HG02840 (cell line): ENCODE results near the gene ZFP1.

Experiments used
- ATAC-seq: cut with Tn5 transposase; IDR thresholded peaks from one replicate; pipeline ENCODE4 v1.9.1; 2021; ENCODE audit warnings: mild to moderate bottlenecking, moderate library complexity, moderate number of reproducible peaks; ENCODE audit not compliant: unreplicated experiment, low FRiP score

The ZFP1 gene

DNA sequence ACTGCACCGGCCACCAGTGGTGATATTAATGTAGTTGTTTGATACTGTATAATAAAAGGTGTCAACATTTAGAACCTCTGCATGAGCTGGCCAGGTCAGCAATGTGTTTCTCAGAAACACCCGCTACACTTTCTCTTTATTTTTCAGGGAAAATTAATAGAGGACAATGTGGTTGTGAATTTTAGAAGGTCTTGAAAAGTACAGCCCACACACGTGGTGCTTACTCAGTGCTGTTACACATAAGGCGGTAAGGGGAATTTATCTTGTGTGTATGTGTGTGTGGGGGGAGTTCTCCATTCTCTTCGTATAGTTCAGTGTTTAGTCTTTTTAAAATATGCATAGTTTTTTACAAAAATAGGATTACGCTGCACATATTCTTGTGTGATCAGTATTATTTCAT lies 4.4 kb upstream of the ZFP1 start:
- ATAC-seq: no peak

DNA sequence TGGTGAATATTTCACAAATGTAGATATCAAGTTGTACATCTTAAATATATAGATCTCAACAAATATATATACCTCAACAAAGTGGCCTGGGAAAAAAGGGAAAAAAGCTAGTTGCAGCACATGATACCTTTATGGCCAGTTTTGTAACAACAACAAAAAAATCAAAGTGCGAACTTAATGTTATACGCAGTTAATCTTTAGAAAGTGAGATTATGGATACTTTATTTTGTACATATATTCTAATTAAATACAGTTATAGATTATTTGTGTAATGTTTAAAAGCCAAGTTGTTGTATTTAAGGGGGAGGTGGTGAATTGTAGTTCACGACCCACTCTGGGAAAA lies 385 bp upstream of the ZFP1 start:
- ATAC-seq: no peak

DNA sequence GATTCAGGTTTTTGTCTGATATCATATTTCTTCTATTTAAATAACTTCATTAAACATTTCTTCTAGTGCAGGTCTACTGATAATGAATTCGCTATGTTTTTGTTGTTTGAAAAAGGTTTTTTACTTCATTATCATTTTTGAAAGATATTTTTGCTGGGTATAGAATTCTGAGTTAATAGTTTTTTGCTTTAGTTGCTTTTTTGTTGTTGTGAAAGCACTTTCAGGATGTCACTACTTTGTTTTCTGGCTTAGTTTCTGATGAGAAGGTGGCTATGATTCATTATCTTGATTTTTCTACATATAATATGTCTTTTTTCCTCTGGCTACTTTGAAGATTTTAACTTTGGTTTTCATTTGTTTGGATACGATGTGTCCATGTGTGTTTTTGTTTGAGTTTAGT lies 3.5 kb downstream of the ZFP1 start:
- no peak for ATAC-seq

DNA sequence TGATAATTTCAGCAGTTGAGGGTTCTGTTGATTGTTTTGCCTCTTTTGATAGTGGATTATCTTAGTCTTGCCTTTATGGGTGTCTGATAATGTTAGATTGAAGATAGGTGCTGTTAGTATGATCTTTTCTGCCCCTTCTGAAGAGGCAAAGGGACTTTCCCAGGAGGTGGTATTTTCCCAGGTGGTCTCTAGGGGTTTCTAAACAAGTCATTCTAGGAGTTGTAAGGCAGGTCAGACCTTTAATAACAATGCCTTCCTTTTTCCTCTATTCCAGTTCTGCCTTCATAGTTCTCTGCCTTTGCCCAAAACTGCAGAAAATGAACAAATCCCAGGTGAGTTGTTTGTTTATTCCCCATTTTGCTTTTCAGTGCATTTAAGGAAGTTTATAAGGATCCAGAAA lies 4.3 kb downstream of the ZFP1 start:
- ATAC-seq: no peak

DNA sequence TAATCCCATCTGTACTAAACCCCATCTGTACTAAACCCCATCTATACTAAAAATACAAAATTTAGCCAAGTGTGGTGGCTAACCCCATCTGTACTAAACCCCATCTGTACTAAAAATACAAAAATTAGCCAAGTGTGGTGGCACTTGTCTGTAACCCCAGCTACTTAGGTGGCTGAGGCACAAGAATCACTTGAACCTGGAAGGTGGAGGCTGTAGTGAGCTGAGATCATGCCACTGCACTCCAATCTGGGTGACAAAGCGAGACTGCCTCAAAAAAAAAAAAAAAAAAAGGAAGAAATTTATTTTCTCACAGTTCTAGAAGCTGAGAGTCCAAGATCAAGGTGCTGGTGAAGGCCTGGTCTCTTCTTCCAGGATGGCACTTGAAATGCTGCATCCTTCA lies 12.1 kb downstream of the ZFP1 start:
- ATAC-seq: no peak

DNA sequence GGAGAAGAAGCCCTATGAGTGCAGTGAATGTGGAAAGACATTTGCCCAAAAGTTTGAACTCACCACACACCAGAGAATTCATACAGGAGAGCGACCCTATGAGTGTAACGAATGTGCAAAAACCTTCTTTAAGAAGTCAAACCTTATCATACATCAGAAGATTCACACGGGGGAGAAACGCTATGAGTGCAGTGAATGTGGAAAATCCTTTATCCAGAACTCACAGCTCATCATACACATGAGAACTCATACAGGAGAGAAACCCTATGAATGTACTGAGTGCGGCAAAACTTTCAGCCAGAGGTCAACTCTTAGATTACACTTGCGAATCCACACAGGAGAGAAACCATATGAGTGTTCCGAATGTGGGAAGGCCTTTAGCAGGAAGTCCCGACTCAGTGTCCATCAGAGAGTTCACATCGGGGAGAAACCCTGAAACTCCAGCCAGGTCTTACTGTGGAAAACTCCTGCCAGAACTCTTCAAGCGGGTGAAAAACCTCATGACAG lies 21.6 kb downstream of the ZFP1 start:
- ATAC-seq: no peak

DNA sequence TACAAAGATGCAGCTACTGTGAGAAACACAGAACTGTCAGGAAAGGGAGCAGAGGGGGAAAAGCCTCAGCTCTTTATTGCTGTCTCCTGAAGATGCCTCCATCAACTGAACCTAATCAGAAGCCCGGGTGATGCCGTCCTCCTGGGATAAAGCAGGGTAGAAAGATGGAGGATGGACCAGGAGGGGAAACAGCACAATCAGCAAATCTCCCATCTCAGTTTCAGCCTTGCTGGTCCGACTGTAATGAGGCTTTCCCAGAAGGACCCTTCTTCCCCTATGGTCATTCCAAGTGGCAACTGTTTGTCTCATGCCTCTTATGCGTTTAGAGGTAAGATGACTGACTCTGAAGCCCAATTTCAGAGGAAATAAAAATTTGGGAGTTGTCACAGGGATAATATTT lies 24.3 kb downstream of the ZFP1 start:
- no peak for ATAC-seq

DNA sequence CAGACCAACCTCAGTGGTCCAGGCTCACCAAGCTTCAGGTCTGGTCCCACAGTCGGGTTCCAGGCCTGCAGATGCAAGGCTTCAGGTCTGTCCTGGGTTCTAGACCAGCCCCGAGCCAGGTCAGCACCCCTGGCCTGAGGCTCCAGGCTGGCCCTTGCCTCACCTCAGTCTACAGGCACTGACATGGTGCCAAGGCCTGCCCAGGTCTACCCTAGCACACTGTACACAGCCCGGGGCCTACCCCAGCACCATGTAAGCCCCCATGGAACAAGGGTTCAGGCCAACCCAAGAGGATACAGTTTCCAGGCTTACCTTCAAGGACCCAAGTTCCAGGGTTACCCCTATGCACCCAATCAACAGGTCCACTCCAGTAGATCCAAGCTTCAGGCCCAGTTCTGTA lies 26.8 kb downstream of the ZFP1 start:
- ATAC-seq: no peak

DNA sequence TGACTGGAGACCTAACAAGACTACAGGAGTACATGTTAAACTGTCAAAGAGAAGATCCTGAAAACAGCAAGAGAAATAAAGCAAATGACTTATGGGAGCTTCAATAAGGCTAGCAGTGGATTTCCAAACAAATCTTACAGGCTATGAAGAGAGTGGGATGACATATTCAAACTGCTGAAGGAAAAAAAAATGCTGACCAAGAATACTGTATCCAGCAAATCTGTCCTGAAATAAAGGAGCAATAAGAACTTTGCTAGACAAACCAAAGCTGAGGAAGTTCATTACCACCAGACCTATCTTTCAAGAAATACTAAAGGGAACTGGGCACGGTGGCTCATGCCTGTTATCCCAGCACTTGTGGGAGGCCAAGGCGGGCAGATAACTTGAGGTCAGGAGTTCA lies 28.6 kb downstream of the ZFP1 start:
- no peak for ATAC-seq

DNA sequence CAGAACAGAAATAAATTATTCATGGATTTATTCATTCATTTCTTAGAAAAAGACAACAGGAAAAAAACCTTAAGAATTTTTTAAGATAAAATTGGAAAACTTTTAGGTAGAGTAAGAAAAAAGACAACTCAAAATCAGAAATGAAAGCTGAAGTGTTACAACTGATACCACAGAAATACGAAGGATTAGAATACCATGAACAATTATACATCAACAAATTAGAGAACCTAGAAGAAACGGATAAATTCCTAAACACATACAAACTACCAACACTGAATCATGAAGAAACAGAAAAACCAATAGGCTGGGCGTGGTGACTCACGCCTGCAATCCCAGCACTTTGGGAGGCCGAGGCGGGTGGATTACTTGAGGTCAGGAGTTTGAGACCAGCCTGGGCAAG lies 30.9 kb downstream of the ZFP1 start:
- no peak for ATAC-seq

DNA sequence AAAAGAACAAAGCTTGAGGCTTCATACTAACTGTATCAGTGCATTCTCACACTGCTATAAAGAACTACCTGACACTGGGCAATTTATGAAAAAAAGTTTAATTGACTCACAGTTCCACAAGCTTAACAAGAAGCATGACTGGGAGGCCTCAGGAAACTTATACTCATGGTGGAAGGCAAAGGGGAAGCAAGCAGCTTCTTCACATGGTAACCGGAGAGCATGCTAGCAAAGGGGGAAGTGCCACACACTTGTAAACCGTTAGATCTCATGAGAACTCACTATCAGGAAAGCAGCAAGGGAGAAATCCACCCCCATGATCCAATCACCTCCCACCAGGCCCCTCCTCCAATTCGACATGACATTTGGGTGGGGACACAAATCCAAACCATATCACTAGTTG lies 33.3 kb downstream of the ZFP1 start:
- no peak for ATAC-seq

DNA sequence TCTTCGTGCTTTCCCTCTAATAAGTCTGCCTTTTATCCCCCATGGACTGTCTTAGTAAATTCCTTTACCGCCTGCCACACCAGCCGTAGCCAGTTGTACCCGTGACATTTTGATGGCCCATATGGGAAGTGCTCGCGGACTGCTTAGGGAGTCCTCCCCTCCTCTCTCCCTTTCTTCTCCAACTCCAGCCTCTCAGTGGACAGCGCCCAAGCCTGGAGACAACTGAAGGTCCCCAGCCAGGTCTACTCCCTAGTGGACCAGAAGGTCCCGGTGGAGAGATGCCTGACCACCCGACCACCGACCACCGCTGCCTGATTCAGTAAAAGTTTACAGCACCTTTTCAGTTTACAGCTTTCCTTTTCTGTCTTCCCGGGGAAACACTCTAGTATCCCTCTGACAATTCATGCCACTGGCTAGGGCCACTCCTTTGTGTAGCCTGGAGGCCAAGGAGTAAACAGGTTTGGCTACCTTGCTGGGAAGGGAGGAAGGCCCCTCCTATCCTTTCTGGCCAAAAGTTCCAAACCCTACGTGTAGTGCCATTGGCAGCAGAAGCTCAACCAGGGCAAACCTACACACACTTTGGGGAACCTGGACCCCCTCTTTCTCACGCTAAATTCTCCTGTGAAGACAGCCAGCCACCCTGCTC lies 40.6 kb downstream of the ZFP1 start:
- no peak for ATAC-seq

DNA sequence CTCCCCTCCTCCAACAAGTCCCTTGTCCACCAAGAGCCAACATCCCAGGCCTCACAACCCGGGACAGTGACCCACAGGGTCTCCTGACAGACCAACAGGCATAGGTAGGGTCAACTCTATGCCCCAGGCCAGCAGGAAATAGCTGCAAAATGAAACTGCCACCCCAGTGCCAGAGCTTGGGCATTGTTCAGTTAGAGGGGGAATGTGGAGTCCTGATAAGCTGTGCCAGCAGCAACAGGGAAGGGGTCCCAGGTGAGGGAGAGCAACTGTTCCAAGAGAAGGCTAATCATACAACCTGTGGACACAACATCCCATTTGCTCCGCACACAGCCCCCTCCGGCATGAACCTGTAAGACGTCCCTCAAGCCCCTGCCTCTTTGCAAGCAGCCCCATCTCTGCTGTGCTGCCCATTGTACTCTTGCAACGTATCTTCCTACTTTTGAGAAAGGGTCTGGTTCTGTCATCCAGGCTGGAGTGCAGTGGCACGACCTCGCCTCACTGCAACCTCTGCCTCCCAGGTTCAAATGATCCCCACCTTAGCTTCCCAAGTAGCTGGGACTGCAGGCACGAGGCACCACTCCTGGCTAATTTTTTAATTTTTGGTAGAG lies 41.4 kb downstream of the ZFP1 start:
- ATAC-seq: no peak

DNA sequence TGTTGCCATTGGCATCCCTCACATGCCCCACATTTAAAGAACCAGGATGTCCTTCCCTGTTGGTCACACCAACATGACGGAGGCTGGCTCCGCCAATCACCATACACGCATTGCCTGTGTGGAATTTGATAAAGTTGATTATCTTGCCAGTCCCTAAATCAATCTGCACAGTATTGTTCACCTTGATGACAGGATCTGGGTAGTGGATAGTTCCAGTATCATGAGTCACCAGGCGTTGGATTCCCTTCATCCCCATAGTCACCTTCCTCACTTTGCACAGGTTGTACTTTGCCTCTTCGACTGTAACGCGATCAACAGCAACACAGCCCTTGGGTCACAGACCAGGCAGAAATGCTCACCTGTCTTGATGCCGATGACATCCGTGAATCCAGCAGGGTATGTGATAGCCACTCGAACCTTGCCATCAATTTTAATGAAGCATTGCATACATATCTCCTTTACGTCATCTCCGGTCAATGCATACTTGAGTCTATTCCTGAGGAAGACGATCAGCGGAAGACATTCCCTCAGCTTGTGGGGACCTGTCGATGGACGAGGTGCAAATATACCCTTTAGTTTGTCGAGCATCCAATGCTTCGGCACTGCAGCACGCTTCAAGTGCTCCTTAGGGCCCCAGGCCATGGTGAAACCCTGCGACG lies 44.4 kb downstream of the ZFP1 start:
- ATAC-seq: no peak

DNA sequence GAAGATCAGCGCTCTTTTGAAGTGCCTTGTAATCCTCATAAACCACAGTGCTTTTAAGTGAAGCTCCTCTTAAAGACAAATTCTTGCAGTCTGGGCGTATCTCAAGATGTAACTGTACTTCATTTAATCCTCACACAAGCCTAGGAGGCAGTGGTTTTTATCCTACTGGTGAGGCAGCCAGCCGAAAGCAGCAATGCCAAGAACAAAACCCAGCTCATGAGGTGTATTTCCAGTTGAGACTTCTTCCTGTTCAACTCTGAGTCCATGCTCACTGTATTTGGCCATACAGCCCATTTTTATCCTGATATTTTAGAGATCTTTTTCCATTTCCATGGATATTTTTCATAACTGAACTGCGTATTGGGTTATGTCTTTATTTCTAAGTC lies 44.9 kb downstream of the ZFP1 start:
- no peak for ATAC-seq

DNA sequence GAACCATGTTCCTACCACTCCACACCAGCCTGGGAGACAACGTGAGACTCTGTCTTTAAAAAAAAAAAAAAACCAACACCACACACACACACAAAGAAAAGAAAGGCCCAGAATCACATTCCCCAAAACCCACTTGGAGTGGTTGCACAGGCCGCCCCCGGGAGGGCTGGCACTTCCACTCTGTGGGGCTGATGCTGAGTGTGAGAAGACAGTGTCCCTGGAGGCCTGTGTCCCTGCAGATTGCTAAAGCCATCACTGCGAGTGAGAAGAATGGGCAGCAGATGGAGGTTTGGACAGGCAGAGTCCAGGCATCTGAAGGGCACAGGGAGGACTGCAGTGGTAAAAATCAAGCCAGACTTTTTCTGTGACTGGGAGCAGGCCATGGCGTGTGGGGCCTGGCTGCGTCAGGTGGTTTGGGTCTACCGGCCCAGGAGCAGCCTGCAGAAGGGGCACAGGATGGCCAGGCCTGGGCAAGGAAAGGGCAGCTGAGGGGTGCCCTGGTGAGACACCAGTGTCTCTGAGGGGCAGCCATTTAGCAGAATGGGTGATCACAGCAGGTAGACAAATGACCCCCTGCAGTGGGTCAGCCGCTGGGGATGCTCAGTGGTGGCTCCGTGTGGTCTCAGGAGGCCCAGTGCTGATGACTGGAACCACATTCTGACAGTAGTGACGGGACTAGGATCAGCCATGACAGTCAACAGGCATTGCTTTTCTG lies 45.6 kb downstream of the ZFP1 start:
- no peak for ATAC-seq

DNA sequence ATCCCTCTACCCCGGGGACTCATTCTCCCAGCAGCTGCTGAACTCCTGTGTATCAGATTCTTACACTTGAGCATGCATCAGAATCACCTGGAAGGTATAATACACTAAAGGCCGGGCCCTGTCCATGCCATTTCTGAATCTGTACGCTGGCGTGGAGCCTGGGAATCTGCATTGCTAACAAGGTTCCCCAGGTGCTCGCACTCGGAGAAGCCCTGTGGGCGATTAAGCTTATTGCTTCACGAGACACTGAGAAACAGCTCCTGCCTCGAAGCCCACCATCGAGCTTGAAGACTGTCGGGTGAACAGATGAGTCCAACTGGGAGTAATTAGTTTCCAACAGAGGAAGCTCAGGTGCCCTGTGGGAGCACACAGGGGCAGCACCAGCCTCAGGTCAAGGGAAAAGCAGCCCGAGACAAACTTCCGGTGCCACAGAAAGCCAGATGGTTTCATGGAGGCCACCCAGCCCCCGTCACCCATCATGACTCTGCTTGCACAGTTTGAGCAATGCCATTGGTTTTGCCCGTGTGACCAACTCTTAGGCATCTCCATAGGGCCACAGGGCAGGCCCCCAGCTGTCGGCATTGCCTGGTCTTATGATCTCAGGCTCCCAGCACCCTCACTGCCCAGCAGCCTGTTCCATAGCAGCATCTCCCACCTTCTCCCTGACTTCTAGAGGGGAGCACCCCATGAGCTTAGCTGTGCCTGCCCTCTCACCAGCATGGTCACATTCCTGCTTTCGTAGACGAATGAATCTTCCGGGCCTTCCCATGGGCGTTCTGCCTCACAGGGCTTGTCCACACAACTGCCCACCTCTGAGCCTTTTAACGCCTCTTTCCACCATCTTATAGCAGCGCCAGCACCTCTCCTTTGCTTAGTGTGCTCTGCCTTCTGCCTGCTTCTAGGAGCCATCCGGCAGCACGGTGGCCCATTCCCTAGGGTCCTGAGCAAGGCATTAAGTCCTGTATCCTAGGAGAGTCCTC lies 47.8 kb downstream of the ZFP1 start:
- ATAC-seq: no peak

DNA sequence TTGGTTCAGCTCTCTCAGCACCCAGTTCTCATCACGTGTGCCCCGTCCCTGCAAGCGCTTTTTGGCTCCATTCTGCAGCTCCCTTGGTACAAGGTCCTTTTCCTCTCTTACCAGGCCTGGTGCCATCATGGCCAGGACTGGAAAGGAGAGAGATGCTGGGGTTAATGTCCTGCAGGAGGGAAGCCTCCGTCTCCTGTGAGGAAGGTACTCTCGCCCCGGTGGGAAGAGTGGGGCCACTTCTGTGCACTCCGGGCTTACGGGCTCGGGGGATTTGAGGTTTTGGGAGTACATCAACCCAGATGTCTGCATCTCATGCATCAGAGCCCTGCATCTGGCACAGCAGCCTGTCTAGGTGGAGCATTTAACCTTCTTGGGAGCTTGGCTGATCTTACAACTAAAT lies 48.5 kb downstream of the ZFP1 start:
- no peak for ATAC-seq

DNA sequence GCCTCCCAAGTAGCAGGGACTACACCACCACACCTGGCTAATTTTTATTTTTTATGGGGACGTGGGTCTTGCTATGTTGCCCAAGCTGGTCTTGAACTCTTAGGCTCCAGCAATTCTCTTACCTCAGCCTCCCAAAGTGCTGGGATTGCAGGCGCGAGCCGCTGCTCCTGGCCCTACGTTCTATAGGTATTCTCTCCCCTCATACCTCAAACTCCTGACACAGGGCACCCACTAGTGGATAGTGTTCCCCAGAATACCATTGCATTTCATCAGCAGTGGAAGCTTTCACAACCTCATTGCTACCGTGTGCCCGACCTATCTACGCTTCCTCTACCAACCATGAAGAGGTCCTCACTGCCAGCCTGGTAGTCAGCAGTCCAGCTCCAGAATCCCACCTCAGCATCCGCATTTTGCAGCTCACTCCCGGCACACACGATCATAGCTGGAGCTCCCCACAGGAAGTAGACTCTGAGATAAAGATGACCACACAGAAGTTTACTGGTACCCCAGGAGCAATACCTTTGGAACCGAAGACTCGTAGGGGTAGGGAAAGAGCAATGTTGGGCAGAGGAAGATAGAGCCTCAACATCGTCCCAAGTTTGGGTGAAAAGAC lies 49.3 kb downstream of the ZFP1 start:
- ATAC-seq: no peak

DNA sequence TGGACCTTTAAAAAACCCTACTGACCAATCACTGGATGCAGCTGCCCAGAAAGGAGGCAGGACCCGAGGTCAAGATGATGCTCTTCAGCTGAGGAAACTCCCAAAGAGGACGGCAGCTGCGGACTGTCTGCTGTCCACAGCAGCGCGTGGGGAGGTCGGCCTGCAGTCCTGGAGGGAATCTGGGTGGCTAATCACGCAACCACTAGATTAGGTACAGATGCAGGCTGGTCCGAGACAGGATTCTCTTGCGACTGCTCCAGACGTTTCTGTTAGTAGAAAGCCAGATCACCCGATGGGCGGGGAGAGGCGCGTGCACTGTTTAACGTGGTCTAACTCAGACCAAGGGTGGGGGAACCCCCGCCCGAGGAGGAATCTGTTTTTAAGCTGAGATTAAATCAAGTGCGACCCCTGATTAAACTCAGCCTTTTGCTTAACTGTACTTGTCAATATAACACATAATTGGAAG lies 49.8 kb downstream of the ZFP1 start:
- ATAC-seq: no peak
